GM18870 (cell line): ENCODE results near the gene TRIO.

Experiments used
- ATAC-seq: cut with Tn5 transposase; IDR thresholded peaks from one replicate; pipeline ENCODE4 v1.9.1; 2021; ENCODE audit warnings: moderate library complexity; ENCODE audit not compliant: unreplicated experiment

Gene TRIO

DNA sequence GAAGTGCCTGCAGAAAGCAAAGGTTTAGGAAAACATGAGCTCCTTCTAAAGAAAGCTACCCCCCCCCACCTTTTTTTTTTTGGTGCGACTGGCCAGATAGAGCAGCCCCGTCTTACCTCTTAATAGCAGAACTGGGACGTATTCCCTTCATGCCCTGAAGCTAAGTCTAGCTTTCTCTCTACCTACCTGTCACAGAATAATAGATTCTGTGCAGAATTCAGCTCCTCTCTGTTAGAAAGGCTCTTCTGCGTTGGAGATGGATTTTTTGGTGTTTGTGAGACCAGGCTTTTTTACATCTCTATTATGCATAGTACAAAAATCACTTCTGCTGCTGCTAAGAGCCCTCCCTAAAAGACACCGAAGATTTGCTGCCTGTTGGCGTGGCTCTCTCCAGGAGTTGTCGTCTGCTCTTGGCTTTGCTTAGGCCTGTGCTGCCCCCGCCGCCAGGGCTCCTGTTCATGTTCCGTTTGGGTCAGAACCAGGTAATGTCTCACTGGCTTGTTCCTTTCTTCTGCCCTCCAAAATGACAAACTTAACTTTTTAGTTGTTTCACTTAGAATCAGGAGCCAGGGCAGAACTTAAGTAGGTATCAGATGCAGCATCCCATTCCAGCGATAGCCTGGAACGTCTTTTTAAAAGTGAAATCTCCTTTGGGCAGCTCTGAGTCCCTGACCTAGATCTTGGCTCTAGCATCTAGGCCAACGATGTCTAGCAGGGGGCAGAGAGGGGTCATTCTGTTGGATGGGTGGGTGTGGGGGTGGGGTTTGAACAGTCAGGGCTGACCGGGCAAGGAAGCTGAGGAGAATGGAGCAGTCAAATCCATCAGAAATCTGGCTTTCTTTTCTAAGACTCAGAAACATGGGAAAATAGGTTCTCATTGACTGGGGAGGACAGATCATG lies 2.5 kb downstream of the TRIO start:
- ATAC-seq, result no peak

- no peak for ATAC-seq
Observed at GRCh38 chr5:14146725-14147124, 3.6 kb downstream of the TRIO start.

GRCh38 chr5:14147210-14147609 lies 4.1 kb downstream of the TRIO start:
- no peak for ATAC-seq

DNA sequence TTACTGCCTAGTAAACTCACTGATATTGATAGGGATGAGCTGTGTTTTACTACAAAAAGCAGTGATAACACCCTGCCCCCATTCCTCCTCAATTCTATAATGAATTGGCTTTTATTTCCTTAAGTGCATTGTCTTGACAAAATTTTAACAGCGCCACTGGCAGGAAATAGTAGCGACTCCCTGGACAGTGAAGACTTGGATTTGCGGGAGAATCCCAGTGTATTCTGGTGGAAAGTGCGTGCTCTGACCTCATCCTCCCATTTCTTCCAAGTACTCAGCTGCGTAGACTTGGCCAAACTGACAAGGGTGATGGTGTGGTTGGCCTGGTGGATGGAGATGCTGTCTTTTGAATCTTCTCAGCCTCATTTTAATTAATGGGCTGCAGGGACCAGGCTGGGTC lies 5.3 kb downstream of the TRIO start:
- no peak for ATAC-seq

GRCh38 chr5:14148890-14149671 lies 5.9 kb downstream of the TRIO start:
- ATAC-seq, result peak; percentile 45

GRCh38 chr5:14149672-14150274 lies 6.6 kb downstream of the TRIO start:
- ATAC-seq, result peak; percentile 3

- ATAC-seq, result no peak
Observed at GRCh38 chr5:14151416-14151815, 8.3 kb downstream of the TRIO start.

- no peak for ATAC-seq
Observed at GRCh38 chr5:14153071-14153864, 10.1 kb downstream of the TRIO start.

DNA sequence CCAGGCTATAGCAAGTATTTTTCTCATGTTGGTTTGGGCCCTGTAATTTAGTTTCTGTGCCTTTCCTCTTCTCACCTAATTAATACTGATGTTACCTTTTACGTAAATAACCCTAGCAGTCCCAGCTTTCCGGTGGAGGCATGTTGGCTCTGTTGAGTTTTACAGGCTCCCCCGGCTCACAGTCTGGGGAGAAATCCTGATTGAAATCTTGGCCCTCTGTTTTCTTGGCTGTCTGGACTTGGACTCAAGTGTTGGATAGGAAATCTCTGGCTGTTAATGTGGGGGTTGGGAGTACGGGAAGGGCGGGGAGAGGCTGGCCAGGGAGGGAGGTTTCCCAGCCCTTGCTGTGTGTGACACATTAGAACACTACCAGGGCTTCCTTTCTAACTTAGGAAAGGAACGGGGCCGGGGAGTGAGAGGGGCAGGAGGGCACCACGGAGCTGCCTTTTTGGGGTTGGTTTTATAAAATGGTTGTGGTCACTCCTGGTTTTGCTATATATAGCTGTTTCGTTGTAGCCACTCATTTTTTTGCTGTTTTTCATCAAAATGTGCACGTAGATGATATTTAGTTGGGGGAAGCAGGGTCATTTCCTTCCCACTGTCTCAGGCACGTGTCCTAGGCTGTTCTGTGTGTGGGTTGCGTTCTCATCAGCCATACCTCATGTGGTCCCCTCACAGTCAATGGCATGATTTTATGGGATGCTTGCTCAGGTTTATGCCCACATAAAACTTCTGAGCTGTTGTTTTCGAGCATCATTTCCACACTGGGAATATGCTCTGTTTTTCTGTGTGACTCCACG lies 11.0 kb downstream of the TRIO start:
- ATAC-seq, result no peak

DNA sequence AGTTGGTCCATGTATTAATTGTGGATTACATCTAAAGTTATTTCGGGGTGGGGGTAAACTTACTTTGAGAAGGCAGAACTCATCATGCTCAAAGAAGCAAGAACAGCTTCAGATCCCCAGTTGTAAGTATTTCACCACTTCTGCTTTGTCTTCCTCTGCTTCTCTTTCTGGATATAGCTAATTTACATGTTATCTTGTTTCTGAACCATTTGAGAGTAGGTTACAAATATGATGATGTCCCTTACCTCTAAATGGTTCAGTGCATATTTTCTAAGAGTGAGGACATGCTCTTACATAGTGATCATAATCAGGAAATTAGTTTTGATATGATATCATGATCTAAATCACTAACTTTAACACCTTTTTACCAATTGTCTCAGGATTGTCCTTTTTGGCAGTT lies 11.9 kb downstream of the TRIO start:
- peak; percentile 73 for ATAC-seq

- ATAC-seq, result no peak
Observed at GRCh38 chr5:14155739-14156138, 12.6 kb downstream of the TRIO start.

DNA sequence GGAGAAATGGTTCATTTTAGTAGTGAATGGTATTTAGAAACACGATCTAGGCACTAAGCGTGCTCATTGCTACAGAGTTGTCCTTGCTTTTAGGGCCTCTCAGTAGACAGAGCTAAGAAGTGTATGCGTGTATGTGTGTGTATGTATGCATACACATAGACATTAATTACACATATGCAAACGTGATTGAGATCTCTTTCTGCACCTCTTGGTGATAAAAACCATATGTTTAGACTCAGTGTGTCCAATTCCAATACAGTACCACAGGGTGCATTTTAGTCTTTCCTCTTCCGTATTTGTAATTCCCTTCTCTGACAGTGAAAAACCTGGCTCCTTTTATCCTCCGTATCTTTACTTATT lies 13.1 kb downstream of the TRIO start:
- no peak for ATAC-seq

DNA sequence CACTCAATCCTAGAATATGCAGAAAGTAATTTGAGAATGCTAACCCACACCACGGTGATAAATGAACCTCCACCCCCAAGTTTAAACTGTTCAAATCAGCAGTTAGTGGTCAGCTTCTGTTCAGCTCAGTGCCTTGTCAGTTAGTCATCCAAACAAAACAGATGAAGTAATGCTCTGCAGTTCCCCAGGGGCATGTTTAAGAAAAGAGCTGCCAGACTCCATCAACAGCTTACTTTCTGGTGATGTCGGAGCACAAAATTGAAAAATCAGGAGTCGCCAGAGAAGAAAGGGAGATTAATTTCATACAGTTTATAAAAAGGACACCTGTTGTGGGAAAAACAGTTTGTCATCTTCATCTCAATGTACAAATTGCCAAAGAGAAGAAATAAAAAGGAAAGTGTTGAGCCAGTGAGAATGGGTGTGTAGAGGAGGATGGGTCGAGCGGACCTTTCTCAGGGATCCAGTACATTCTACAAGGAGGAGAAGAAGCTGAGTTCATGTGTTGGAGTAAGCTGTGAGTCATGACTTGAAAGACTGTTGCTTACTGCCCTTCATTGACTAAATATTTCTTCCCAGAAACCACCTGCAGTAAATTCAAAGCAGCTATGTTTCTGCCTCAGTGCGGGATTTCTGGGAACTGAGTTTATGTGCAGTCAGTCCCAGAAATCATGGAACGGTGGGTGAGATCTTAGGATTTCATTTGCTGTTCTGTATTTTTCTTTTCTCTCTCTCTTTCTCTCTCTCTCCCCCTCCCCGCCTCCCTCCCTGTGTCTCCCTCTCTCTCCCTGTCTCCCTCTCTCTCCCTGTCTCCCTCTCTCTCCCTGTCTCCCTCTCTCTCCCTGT lies 13.7 kb downstream of the TRIO start:
- ATAC-seq, result peak; percentile 70

DNA sequence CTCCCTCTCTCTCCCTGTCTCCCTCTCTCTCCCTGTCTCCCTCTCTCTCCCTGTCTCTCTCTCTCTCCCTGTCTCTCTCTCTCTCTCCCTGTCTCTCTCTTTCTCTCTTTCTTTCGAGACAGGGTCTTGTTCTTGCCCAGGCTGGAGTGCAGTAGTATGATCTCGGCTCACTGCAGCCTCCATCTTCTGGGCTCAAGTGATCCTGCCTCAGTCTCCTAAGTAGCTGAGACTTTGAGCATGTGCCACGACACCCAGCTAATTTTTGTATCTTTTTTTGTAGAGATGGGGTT lies 14.3 kb downstream of the TRIO start:
- no peak for ATAC-seq

DNA sequence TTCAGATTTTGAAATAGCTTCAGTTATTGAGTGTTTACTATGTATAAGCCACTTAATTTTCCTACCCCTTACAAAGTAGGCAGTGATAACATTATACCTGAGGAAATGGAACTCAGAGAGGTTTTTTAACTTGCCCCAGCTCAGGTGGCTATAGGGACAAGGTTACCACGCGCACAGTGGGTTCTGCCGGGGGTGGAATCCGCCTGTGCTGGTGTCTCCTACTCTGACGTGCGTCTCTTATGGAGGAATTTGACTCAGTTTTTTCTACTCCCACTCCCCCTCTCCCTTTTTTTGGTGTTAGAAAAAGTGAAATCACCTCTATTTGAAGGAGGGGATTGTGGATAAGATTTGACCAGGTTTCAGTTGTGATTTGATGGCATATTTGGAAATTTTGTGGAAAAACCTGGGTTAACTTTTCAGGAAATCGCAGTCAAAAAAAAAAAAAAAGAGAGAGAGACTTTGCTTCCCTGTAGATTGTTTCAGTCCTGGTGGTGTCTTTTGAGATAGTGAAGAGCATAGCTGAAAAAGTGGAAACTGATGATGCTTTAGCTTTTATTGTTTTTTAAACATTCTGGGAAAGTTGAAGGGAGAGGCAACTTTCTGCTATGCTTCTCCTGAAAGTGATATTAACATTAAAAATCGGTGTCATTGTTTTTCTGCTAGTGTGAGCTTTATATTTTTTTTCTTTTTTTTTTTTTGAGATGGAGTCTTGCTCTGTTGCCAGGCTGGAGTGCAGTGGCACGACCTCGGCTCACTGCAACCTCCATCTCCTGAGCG lies 15.9 kb downstream of the TRIO start:
- no peak for ATAC-seq

- ATAC-seq, result no peak
Observed at GRCh38 chr5:14161825-14162556, 18.8 kb downstream of the TRIO start.

DNA sequence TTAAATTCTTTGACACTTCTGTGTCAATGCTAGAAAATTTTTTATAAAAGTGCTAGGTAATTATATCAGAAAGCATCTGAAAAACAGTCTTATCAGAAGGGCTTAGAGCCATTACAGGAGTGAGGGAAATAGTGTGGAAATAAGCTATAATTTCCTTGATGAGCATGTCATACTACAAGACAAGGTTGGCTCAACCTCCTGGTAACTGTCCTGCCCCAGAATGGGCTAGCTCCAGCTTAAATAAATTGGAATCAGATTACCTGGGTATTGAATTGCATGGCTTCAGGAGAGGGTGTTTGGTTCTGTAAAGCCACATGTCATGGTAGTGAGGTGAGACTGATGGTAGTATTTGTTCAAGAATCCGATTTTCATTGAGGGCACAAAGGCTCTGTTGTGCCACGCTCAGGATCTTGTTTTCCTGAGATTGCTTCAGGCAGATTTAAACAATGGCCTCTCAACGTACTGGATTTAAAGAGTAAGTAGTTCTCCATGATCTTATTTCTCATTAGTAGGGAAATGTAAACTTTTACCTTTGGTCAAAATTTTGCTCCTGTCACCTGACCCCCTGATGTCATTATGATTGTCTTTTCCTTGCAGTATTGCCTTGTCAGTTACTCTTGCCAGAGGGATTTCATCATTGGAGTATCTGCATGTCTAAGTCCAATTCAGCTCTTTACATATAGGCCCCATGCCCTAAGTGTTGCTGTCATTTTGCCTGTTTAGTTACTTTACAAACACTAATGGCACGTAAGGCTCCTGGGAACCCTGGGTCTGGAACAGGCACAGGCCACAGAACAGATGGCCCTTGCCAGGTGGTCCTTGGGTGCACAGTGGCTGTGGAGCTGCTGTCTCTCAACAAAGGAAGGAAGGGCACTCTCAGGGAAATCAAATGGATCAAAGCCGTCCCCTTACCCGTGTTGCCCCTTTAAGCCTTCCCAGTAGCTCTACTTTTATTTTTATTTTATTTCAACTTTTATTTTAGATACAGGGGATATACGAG lies 21.3 kb downstream of the TRIO start:
- ATAC-seq, result no peak
